Upper lobe of left lung (tissue), 6 donors: ENCODE measurements around the gene SFXN2. TPM values are rescaled to one million over a fixed set of nuclear protein-coding genes. Genes with fewer than 3 reads are reported as not detected.
A peak's percentile ranks its signal among the peaks of the same experiment; 100 is the strongest.
"Not testable (repeated sequence)": the region's sequence is repeated elsewhere in the genome, so short reads cannot be mapped to it uniquely, and the experiment has no call there.

Experiments
- ATAC-seq, 2 donors: fragments of 200-7000 bp; cut with Tn5 transposase; one replicate each; pipeline ENCODE4 v1.9.1; 2022; ENCODE audit warnings: mild to moderate bottlenecking in 2 of 2, moderate library complexity in 2 of 2; ENCODE audit not compliant: low FRiP score in 2 of 2
- DNase-seq, 2 donors: peaks; one replicate each; pipeline ENCODE4 v3.0.0-alpha.2; 2019 to 2020
- H3K27ac ChIP-seq, 4 donors: fragments of 200-600 bp; sonication (generic); one replicate each; pipeline ENCODE4 v1.5.1; 2016 to 2019
- H3K27me3 ChIP-seq, 4 donors: fragments of 200-600 bp; sonication (generic); one replicate each; pipeline ENCODE4 v1.5.1; 2017 to 2019
- H3K36me3 ChIP-seq, 4 donors: fragments of 200-600 bp; sonication (generic); one replicate each; pipeline ENCODE4 v1.5.1; 2016 to 2019
- H3K4me1 ChIP-seq, 4 donors: fragments of 200-600 bp; sonication (generic); one replicate each; pipeline ENCODE4 v1.5.1; 2018 to 2019
- H3K4me3 ChIP-seq, 4 donors: fragments of 200-600 bp; sonication (generic); one replicate each; pipeline ENCODE4 v1.5.1; 2017 to 2019; ENCODE audit warnings: mild to moderate bottlenecking in 2 of 4, moderate library complexity in 1 of 4
- H3K9me3 ChIP-seq, 4 donors: fragments of 200-600 bp; sonication (generic); one replicate each; pipeline ENCODE4 v1.5.1; 2018 to 2019
- EP300 ChIP-seq, 4 donors: sonication (generic); formaldehyde crosslinking; IDR thresholded peaks; one replicate each; pipeline ENCODE4 v1.5.1; 2017; ENCODE audit warnings: antibody characterized with exemption in 4 of 4, control low read depth in 2 of 4
- POLR2A ChIP-seq, 4 donors: fragments of 450-650 bp; IDR thresholded peaks; one replicate each; pipeline ENCODE4 v1.5.1; 2016 to 2017; ENCODE audit warnings: antibody characterized with exemption in 4 of 4, mild to moderate bottlenecking in 2 of 4
- POLR2AphosphoS5 ChIP-seq, 2 donors: sonication (generic); formaldehyde crosslinking; IDR thresholded peaks; one replicate each; pipeline ENCODE4 v1.5.1; 2017; ENCODE audit warnings: antibody characterized with exemption in 2 of 2
- WGBS, 2 donors: methylation state at CpG; one replicate each; pipeline ENCODE4 v1.1.5; 2017 to 2018; 5-methylcytosine and 5-hydroxymethylcytosine counted together
- total RNA-seq, 6 donors: library from RNA; depleted of rRNA in 4 of 6; stranded (reverse); fragments of >200 nt in 4 of 6; gene quantifications; one replicate each; pipeline versions ENCODE4 v1.1.0 to v1.2.1, GENCODE V29; 2016 to 2021
- TF ChIP-seq, protein P1 (sequence below), 6 experiments: fragments of 450-650 bp in 4 of 6; fragments of 200-600 bp in 2 of 6; sonication (generic) in 2 of 6; IDR thresholded peaks; one replicate each; pipeline ENCODE4 v1.5.1; 2016 to 2019; ENCODE audit warnings: antibody characterized with exemption in 6 of 6
- donor health status: DM: no; HTN: no; CAD: no; lungs with moderate emphysema.
- donor health status: DM: no; HTN: yes; CAD: no; lungs with severe emphysema.

SFXN2 gene
- total RNA-seq, 6 donors from 2014 or later = 3.9 to 28.3 (median 8.0) TPM

DNA sequence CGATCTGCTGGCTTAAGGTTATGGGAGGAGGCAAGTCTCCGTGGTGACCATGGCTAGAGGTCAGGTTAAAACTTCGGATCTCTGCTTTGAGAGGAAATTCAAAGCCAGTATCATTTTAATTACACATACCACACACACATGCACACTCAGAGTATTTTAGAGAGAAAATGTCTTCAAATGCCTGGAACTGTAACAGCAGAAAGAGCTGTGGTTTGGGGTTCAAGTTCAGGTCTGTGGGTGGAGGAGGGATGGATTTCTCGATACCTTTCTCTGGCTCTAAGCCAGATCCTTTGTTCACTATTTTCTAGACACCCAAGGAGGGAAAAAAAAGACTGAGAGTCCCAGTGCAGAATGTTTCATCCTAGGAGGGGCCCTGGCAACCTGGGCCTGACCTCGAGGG lies 32.7 kb upstream of the SFXN2 start:
- H3K4me1 ChIP-seq = peaks cover 14 to 32% (median 26%) of the 10 kb centered on the region in 4 donors
- TF ChIP-seq POLR2A (IDR thresholded peaks at IDR 0.05) (no peak), POLR2AphosphoS5 (IDR thresholded peaks at IDR 0.05) (no peak), EP300 (IDR thresholded peaks at IDR 0.05) (no peak)
- TF ChIP-seq, protein P1, sequence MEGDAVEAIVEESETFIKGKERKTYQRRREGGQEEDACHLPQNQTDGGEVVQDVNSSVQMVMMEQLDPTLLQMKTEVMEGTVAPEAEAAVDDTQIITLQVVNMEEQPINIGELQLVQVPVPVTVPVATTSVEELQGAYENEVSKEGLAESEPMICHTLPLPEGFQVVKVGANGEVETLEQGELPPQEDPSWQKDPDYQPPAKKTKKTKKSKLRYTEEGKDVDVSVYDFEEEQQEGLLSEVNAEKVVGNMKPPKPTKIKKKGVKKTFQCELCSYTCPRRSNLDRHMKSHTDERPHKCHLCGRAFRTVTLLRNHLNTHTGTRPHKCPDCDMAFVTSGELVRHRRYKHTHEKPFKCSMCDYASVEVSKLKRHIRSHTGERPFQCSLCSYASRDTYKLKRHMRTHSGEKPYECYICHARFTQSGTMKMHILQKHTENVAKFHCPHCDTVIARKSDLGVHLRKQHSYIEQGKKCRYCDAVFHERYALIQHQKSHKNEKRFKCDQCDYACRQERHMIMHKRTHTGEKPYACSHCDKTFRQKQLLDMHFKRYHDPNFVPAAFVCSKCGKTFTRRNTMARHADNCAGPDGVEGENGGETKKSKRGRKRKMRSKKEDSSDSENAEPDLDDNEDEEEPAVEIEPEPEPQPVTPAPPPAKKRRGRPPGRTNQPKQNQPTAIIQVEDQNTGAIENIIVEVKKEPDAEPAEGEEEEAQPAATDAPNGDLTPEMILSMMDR (IDR thresholded peaks at IDR 0.05) = no peak
- 80 to 84% methylated on average over 5 of the region's 5 CpGs for WGBS, 2 donors
- H3K4me3 ChIP-seq = no peak overlapping the region
- peaks cover 0 to 23% (median 7%) of the 10 kb centered on the region in 4 donors for H3K36me3 ChIP-seq
- no peak overlapping the region for H3K27ac ChIP-seq
- DNase-seq (no peak), ATAC-seq (no peak)
- no peaks in the 10 kb centered on the region for H3K27me3 ChIP-seq
- no peaks in the 10 kb centered on the region for H3K9me3 ChIP-seq

DNA sequence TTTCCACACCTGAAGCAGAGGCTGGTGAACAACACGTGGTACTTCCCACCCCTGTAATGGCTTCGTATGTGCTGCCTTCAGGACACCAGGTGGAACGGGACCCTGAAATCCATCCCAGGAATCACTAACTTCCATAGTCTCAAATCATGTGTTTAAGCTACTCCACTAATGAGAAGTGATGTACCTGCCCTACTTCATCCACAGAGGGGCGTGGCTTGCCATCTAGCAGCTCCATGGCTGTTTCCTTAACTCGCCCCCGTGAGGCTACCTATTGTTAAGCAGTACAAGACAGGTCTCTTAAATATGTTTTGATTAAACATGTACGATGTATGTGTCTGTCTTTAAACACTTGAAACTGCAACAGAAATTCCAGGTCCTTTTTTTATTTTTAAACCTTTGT lies 32.0 kb upstream of the SFXN2 start:
- H3K27me3 ChIP-seq = no peaks in the 10 kb centered on the region
- DNase-seq (peak in 1 of 2 donors; percentile 79), ATAC-seq (peak in 1 of 2 donors; percentile 70)
- TF ChIP-seq POLR2AphosphoS5 (IDR thresholded peaks at IDR 0.05) (no peak), EP300 (IDR thresholded peaks at IDR 0.05) (no peak), POLR2A (IDR thresholded peaks at IDR 0.05) (no peak)
- TF ChIP-seq, protein P1 (IDR thresholded peaks at IDR 0.05) = no peak
- no peak overlapping the region for H3K27ac ChIP-seq
- 72 to 75% methylated on average over 7 of the region's 7 CpGs for WGBS, 2 donors
- H3K9me3 ChIP-seq = no peaks in the 10 kb centered on the region
- H3K36me3 ChIP-seq = peaks cover 0 to 23% (median 7%) of the 10 kb centered on the region in 4 donors
- no peak overlapping the region for H3K4me3 ChIP-seq
- H3K4me1 ChIP-seq = peaks cover 7 to 25% (median 19%) of the 10 kb centered on the region in 4 donors

DNA sequence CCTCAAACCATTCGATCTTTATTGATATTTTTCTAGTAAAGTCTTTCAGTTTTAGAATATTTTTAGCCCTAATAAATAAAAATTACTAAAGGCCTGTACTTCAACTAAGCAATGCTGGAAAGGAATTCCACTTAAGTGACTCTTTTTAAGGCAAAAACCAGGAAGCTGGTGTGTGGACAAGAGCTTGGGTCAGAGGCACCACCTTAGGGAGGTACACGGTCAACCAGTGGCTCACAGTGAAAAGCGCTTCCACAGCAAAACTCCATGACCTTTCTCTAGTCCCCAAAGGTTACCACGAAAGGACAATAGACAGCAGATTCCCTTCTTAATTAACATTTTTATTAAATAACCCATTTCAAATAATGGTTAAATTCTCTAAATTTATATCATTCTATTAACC lies 31.5 kb upstream of the SFXN2 start:
- H3K36me3 ChIP-seq = peaks cover 0 to 23% (median 7%) of the 10 kb centered on the region in 4 donors
- WGBS, 2 donors = 69 to 74% methylated on average over 4 of the region's 4 CpGs
- peaks cover 5 to 20% (median 14%) of the 10 kb centered on the region in 4 donors for H3K4me1 ChIP-seq
- no peak for ATAC-seq
- H3K27me3 ChIP-seq = no peaks in the 10 kb centered on the region
- H3K4me3 ChIP-seq = no peak overlapping the region
- no peak overlapping the region for H3K27ac ChIP-seq
- TF ChIP-seq POLR2A (IDR thresholded peaks at IDR 0.05) (no peak), POLR2AphosphoS5 (IDR thresholded peaks at IDR 0.05) (no peak)
- no peaks in the 10 kb centered on the region for H3K9me3 ChIP-seq
- no peak for DNase-seq

DNA sequence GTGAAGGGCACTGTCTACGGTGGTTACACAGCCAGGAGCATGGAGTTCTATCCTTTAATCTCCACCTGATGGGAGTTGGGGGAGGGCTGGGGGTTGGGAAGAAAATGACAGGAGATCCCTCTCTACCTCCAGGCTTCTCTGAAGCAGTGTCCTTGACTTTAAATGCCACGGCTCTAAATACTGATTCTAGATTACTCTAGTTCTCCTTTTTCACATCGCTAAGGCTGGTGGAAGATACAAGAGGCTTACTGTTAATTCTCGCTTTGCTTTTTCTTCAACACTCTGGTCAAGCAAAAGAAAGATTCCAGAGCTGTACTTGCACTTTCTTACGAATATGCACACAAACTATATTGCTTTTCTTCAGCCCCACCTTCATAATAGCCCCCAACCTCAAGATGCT lies 30.7 kb upstream of the SFXN2 start:
- TF ChIP-seq EP300 (IDR thresholded peaks at IDR 0.05) (no peak), POLR2A (IDR thresholded peaks at IDR 0.05) (no peak), POLR2AphosphoS5 (IDR thresholded peaks at IDR 0.05) (no peak)
- TF ChIP-seq, protein P1 (IDR thresholded peaks at IDR 0.05) = no peak
- ATAC-seq = no peak
- Histone ChIP-seq H3K4me1 (peaks cover 5 to 12% (median 7%) of the 10 kb centered on the region in 4 donors), H3K27ac (no peak overlapping the region), H3K27me3 (no peaks in the 10 kb centered on the region), H3K9me3 (no peaks in the 10 kb centered on the region), H3K4me3 (no peak overlapping the region), H3K36me3 (peaks cover 0 to 23% (median 7%) of the 10 kb centered on the region in 4 donors)
- DNase-seq = no peak
- WGBS, 2 donors = 83 to 88% methylated on average over 5 of the region's 5 CpGs

DNA sequence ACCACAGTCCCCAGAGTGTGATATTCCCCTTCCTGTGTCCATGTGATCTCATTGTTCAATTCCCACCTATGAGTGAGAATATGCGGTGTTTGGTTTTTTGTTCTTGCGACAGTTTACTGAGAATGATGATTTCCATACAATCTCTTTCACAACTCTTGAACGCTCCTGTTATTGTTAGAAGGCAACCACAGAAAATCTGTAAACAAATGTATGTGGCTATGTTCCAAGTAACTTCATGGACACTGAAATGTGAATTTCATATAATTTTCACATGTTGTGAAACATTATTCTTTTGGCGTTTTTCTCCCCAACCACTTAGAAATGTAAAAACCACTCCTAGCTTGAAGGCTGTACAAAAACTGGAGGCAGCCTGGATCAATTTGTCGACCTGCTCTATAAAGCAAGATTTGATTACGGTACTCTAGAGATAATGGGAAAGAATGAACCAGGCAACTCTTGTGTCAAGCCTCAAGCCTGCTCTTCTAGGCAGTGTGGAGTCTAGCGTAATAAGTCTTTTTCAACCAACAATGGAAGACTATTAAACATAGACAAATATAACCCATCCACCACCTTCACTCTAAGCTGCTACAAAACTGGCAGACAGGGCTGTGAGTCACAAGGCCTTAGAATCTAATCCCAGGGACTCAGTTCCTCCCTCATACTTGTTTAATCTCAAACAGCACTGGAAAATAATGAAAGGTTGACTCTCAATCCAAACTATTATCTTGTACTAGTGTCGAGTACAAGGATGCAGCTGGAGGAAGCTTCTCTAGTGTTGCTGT lies 23.0 kb upstream of the SFXN2 start:
- ATAC-seq = peak in 1 of 2 donors; percentile 26
- H3K27ac ChIP-seq = no peak overlapping the region
- no peak overlapping the region for H3K4me3 ChIP-seq
- H3K4me1 ChIP-seq = peaks cover 0 to under 1% (median 0%) of the 10 kb centered on the region in 4 donors
- no peak for TF ChIP-seq POLR2A (IDR thresholded peaks at IDR 0.05)
- no peak for TF ChIP-seq EP300 (IDR thresholded peaks at IDR 0.05)
- TF ChIP-seq, protein P1 (IDR thresholded peaks at IDR 0.05) = no peak
- TF ChIP-seq POLR2AphosphoS5 (IDR thresholded peaks at IDR 0.05) = no peak
- no peaks in the 10 kb centered on the region for H3K9me3 ChIP-seq
- peaks cover 0 to 18% (median 0%) of the 10 kb centered on the region in 4 donors for H3K36me3 ChIP-seq
- 76 to 80% methylated on average over 8 of the region's 8 CpGs for WGBS, 2 donors
- no peaks in the 10 kb centered on the region for H3K27me3 ChIP-seq
- DNase-seq = no peak

DNA sequence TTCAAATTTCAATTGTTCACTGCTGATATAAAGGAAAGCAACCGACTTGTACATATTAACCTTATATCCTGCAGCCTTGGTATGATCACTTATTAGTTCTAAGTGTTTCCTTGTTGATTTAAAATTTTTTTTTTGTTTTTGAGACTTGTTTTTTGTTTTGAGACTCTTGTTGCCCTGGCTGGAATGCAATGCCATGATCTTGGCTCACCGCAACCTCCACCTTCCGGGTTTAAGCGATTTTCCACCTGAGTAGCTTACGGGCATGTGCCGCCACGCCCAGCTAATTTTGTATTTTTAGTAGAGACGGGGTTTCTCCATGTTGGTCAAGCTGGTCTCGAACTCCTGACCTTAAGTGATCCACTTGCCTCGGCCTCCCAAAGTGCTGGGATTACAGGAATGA lies 19.0 kb upstream of the SFXN2 start:
- H3K4me3 ChIP-seq, H3K27me3 ChIP-seq, H3K27ac ChIP-seq, H3K9me3 ChIP-seq, H3K4me1 ChIP-seq, ATAC-seq, DNase-seq: not testable (repeated sequence)
- peaks cover 0 to 39% (median 13%) of the 10 kb centered on the region in 4 donors for H3K36me3 ChIP-seq
- WGBS, 2 donors = 91 to 97% methylated on average over 10 of the region's 10 CpGs
